ENCODE measurements around the gene TRRAP. TPM values are rescaled to one million over a fixed set of nuclear protein-coding genes. Genes with fewer than 3 reads are reported as not detected.

The TRRAP gene
- total and polyA plus RNA-seq, 2 experiments from 2014 or later: 9.0 to 39.4 TPM

GRCh38 chr7:99000904-99001465, 122.7 kb downstream of the TRRAP start:
- no peaks in the 10 kb centered on the region for H3K27me3 ChIP-seq
- no peak for TF ChIP-seq CTCF (IDR thresholded peaks at IDR 0.05; ENCODE audit: low read depth, low read length)
- no peaks in the 10 kb centered on the region for H3K4me1 ChIP-seq (ENCODE audit: low read depth)
- H3K4me3 ChIP-seq: no peak overlapping the region
- DNase-seq (ENCODE audit: low read depth in 1 of 2, low spot score in 1 of 2): no peak
- H3K27ac ChIP-seq: no peak overlapping the region
- peaks cover 45% of the 10 kb centered on the region for H3K36me3 ChIP-seq
- H3K9me3 ChIP-seq (ENCODE audit: low read depth): no peaks in the 10 kb centered on the region

- H3K27me3 ChIP-seq: no peaks in the 10 kb centered on the region
- H3K4me3 ChIP-seq: no peak overlapping the region
- H3K9me3 ChIP-seq (ENCODE audit: low read depth): no peaks in the 10 kb centered on the region
- TF ChIP-seq CTCF (IDR thresholded peaks at IDR 0.05; ENCODE audit: low read depth, low read length): no peak
- H3K27ac ChIP-seq: no peak overlapping the region
- H3K36me3 ChIP-seq: peaks cover 43% of the 10 kb centered on the region
- no peaks in the 10 kb centered on the region for H3K4me1 ChIP-seq (ENCODE audit: low read depth)
- no peak for DNase-seq (ENCODE audit: low read depth in 1 of 2, low spot score in 1 of 2)
These were observed 123.3 kb downstream of the TRRAP start for GRCh38 chr7:99001482-99002147.

GRCh38 chr7:99002148-99002826, 124.0 kb downstream of the TRRAP start:
- no peak for TF ChIP-seq CTCF (IDR thresholded peaks at IDR 0.05; ENCODE audit: low read depth, low read length)
- no peak for DNase-seq (ENCODE audit: low read depth in 1 of 2, low spot score in 1 of 2)

GRCh38 chr7:99002827-99003212, 124.5 kb downstream of the TRRAP start:
- Histone ChIP-seq H3K4me3 (no peak overlapping the region), H3K27ac (peak overlapping the region; percentile 9), H3K27me3 (no peaks in the 10 kb centered on the region), H3K36me3 (peaks cover 43% of the 10 kb centered on the region), H3K9me3 (ENCODE audit: low read depth) (no peaks in the 10 kb centered on the region), H3K4me1 (ENCODE audit: low read depth) (no peaks in the 10 kb centered on the region)
- DNase-seq (ENCODE audit: low read depth in 1 of 2, low spot score in 1 of 2): no peak
- no peak for TF ChIP-seq CTCF (IDR thresholded peaks at IDR 0.05; ENCODE audit: low read depth, low read length)

More at GRCh38 chr7:99002148-99002826, 124.0 kb downstream of the TRRAP start:
- H3K9me3 ChIP-seq (ENCODE audit: low read depth): no peaks in the 10 kb centered on the region
- no peaks in the 10 kb centered on the region for H3K27me3 ChIP-seq
- H3K4me3 ChIP-seq: no peak overlapping the region
- H3K27ac ChIP-seq: peak overlapping the region; percentile 9
- peaks cover 43% of the 10 kb centered on the region for H3K36me3 ChIP-seq
- no peaks in the 10 kb centered on the region for H3K4me1 ChIP-seq (ENCODE audit: low read depth)

- TF ChIP-seq CTCF (IDR thresholded peaks at IDR 0.05; ENCODE audit: low read depth, low read length): no peak
- Histone ChIP-seq H3K4me3 (no peak overlapping the region), H3K27me3 (no peaks in the 10 kb centered on the region), H3K36me3 (peaks cover 43% of the 10 kb centered on the region), H3K4me1 (ENCODE audit: low read depth) (no peaks in the 10 kb centered on the region), H3K27ac (no peak overlapping the region), H3K9me3 (ENCODE audit: low read depth) (no peaks in the 10 kb centered on the region)
- DNase-seq (ENCODE audit: low read depth in 1 of 2, low spot score in 1 of 2): no peak
These were observed 125.1 kb downstream of the TRRAP start for GRCh38 chr7:99003419-99003818.
